HK-2 (cell line): ENCODE measurements around the gene PRRX2.
"Not testable (repeated sequence)": the region's sequence is repeated elsewhere in the genome, so short reads cannot be mapped to it uniquely, and the experiment has no call there.

Experiments used
- DNase-seq: peaks from one replicate; pipeline ENCODE4 v3.0.0-alpha.2; 2018; ENCODE audit not compliant: unreplicated experiment

PRRX2 gene

DNA sequence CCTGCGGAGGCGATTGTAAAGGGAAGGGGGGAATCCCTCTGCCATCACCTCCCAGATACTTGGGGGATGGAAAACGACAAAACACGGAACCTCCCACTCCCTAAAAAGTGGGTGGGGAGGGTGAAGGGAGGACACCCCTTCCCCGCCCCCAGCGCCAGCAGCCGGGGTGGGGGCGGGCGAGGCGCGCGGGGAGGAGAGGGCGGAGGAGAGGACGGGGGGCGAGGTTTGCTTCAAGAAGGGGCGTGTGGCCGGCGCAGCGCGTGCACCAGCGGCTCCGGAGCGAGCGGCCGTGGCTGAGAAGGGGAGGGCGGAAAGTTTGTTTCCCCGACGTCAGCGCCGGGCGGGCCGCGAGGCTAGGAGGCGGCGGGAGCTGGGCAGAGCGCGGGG, at the start of gene PRRX2:
TSS of gene PRRX2 (plus strand) at position 259 of the 387 bp plus-strand sequence. CDS start 221 bp downstream, outside the sequence.
- no peak for DNase-seq

DNA sequence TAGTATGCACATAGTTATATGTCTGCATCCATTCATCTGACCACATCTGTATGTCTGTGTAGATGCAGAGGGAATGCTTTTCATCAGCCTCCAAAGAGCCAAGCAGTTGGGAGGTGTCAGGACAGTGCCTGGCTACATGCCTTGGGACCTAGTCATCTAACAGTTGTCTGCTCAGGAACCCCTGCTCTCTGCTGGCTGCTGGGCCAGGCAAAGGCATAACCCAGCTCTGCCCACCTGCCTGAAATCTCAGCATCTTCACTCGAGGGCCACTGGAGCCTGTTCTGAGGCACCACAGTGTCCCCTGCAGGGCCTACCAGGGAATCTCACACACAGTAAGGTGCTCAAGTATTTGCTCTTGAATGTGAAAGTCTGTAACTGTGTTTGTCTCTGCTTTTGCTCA, 48.3 kb upstream of the PRRX2 start:
- no peak for DNase-seq

DNA sequence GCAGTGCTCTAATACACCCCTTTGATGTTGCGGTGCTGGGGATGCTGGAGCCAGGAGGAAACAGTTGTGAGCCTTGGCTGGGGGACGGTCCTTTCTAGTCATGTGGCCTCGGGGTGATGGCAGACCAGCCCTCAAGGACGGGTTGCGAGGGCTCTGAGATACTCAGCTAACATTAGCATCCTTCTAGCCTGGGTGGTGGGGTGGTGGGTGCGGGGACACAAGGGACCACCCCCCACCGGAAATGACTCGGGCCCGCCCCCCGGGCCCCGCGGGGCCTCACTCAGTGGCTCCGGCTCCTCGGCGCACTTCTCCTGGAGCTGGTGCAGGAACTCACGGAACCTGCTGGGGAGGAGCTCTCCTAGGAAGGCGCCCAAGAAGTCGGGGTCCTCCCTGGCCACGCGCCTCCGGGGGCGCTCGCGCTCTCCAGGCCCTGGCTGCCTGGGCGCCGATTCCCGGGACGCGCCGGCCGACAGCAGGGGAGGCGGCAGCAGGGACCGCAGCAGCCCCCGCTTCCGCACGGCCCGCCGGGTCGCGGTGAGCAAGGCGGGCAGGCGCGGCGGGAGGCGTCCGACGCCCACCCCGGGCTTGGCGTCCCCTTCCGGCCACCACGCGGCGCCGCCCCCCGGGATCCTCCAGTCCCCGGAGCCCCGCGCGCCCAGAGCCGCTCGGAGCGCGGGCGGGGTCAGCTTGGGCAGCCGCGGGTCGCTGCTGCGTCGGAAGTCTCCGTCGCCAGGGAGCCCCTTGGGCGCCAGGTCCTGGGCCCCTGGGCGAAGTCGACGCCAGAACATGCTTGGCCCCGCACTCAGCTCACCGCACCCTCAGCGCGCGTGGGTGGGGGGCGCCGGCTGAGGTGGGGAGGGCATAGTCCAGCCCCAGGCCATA, 45.4 kb upstream of the PRRX2 start:
- DNase-seq: no peak

DNA sequence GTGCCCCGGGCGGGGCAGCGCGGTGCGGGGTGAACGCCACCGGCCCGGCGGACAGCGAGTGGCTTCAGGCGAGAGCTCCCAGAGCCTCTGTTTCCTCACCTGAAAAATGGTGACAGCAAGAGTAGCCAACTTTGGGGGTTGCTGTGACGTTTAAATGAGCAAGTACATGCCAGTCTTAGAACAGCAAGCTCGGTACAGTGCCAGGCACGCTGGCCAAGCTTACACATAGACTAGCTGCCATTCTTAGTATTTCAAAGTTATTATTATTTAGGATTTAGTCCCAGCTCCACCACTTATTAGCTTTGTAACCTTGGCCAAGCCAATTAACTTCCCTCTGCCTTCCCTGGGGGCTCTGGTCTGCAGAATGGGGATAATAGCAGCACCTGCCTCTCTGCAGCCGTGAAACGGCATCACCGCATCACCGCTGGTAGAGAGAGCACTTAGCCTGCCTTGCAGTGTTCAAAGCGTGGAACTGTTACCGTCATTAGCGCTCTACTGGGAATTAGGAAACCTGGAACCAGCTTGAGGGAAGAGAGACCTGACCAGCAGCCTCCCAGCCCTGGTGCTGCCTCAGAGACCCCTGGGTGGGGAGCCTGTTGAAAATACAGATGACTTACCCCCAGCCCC, 44.7 kb upstream of the PRRX2 start, which contains the start of gene C9orf50:
TSS of gene C9orf50 (minus strand) at position 433 of the 627 bp plus-strand sequence. CDS start 527 bp downstream, outside the sequence.
- no peak for DNase-seq

DNA sequence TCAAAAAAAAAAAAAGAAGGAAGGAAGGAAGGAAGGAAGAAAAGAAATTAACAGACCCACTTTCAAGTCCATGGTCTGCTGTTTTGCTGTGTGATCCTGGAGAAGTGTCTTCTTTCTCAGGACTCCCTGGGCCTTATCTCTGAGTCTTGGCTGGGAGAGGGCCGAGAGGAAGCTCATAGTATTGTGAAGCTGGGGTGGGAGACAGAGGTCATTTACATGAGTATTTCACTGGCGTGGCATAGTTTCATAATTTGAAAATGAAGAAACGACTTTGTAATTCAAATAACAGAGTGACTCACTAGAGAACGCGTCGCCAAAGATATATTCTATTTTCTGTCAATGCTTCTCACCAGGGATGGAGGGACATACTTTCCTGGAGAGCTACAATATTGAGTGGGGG, 42.1 kb upstream of the PRRX2 start:
- DNase-seq: no peak

DNA sequence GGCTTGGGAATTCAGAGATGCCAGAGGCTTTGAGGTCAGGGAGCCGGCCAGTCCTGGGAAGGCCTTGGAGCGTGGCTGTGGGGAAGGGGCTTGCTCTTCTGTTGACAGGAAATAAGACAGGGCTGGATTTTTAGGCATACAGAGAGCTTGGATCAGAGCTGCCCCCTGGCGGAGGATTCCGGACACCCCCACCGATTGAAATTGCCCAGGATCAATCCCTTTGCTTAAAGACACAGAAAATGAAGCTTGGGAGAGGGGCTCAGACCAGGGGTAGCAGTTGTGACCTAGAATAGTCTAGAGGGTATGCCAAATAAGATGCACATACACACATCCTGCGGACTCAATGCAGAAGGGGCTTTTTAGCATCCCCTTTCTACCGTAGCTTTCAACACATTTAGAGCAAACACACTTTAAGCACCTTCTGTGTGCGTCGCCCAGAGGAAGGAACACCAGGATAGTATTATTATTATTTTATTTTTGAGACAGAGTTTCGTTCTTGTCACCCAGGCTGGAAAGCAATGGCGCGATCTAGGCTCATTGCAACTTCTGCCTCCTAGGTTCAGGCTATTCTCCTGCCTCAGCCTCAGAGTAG, 41.2 kb upstream of the PRRX2 start:
- DNase-seq: peak; percentile 65

DNA sequence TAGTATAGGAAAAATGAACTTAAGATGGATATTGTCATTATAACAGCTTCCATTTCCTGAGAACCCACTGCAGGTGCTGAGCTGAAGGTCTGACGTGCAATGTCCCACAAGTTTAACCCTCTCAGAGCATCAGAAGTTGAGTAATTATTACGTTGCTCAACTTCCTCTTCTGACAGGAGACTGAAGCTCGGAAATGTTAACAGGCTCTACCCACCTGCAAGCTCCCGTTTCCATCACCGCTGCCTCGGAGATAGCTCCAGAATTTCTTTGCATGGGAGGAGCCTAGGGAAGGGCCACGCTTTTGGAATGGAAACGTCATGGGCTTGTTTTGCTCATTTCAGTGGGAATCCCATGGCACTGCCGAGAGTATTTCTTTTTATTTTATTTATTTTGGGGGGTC, 40.5 kb upstream of the PRRX2 start:
- DNase-seq: no peak

DNA sequence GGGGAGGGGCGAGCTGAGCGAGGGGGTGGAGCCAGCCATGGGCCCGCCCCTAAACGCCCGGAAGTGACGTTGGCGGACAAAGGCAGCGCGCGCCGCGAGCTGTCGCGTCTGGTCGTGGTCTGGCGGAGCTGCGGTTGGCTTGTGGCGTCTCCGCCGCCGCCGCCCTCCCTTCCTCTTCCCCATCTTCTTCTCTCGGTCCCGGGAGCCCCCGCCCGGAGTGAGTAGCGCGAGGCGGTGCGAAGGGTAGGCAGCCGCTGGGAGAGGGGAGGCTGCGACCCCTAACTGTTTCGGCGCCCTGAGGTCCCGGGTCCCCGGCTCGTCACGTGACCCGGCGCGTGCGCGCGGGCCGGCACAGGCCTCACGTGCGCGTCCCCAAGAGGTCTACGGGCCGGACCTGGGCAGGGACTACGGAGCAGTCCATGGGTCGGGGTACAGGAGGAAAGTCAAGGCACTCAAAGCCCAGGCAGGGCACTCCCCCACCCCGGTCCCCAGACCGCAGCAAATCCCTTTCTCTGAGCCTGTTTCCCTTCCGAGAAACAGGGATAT, 39.3 kb upstream of the PRRX2 start, which contains the start of gene NTMT1:
TSS of gene NTMT1 (plus strand) at position 85 of the 546 bp plus-strand sequence. CDS start 6,541 bp downstream, outside the sequence.
- DNase-seq: peak; percentile 87

DNA sequence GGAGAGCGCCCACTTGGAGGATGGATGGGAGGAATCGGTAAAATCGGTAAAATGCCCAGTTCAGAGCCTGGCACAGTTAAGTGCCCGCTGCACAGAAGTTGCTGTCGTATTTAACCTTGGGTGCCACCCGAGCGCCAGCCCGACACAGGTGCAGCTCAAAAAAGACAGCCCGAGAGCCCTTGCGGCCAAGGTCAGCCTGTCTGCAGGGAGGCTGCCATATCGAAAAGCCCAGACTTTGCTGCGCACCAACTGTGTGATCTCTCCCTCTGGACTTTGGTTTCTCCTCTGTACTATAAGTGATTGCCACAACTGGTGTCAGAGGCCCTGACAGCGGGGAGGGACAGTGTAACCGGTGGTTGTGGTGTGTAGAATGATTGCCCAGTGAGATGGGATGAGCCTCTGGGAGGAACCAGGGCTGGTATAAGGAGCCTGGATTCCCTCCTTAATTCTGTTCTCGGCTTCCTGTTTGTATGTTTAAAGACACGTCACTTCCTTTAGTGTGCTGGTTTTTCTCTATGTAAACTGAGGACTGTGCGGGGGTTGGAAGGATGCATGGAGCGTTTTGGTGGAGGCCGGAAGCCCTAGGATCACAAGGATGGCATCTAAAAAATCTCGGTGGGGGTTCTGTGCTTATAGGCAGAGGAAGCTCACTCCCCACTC, 38.7 kb upstream of the PRRX2 start:
- peak; percentile 60 for DNase-seq

DNA sequence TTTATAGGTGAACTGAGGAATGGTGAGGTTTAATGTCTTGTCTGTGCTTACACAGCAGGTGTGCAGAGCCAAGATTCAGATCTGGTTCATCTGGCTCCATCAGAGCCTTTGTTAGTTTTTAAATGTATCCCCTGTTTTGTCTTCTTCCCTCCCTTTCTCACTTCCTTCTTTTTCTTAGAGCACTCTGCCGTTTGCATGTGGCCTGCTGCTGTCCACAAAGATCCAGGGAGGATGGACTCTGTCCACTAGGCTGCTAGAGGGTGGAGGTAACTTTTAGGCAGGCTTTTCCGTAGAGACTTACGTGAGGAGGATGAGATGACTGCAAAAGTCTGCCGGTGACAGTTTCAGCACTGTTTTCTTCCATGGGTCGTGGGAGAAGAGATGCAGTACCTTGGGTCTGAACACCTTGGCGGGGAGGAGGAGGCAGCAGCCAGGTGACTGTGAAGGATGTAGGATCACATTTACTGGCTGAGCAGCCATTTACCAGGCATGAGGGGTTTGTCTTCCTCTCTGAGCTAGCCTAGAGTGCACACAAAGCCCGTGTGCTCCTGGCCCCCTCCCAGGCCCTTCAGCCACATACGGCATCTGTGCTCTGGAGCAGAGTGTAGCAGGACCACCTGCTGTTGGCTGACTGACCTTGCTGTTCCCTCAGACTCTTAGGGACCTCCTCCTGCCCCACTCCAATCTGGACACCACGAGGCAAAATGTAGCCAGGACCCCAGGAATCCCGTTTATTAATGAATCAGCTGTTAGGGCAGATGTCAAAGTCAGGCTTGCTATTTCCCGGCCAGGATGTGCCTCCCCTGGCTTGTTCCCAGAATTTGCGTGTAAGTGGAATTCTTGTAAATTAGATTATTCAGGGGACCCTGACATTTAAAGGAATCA, 37.6 kb upstream of the PRRX2 start:
- no peak for DNase-seq

DNA sequence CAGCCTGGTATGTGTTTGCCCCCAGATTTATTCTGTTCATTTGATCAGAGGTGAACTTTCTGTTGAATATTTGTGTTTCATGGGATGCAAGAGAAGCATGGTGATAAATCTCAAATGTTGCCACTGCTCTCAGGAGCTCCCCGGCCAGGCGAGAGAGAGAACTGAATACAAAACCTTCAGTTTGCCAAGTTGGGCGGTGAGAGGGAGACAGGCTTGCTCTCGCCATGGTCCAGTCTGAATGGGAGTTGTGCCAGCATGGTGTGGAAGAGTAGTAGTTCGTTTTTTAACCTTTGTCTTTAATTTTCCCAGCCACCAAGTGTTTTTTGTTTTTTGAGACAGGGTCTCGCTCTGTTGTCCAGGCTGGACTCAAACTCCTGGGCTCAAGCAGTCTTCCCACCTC, 36.7 kb upstream of the PRRX2 start:
- no peak for DNase-seq

DNA sequence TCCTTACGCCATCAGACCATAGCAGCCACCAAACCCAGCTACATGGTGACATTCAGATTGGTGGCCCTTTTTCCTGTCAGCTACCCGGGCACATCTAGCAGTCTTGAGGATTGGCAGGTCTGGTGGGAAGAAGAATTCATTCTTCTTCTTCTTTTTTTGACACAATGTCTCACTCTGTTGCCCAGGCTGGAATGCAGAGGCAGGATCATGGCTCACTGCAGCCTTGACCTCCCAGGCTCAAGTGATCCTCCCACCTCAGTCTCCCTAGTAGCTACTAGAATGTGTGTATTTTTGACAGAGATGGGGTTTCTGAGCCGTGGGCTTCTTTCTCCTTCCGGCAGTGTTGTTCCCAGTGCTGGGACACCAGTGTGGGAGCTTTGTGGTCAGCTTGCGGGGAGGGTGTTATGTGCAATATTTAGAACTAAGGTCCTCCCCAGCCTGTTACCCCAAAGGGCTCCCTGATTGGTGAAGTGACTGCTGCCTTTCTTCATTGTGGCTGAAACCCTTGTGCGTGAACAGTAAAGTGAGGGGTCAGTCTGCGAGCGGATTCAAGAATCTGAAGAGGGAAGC, 36.1 kb upstream of the PRRX2 start:
- no peak for DNase-seq

DNA sequence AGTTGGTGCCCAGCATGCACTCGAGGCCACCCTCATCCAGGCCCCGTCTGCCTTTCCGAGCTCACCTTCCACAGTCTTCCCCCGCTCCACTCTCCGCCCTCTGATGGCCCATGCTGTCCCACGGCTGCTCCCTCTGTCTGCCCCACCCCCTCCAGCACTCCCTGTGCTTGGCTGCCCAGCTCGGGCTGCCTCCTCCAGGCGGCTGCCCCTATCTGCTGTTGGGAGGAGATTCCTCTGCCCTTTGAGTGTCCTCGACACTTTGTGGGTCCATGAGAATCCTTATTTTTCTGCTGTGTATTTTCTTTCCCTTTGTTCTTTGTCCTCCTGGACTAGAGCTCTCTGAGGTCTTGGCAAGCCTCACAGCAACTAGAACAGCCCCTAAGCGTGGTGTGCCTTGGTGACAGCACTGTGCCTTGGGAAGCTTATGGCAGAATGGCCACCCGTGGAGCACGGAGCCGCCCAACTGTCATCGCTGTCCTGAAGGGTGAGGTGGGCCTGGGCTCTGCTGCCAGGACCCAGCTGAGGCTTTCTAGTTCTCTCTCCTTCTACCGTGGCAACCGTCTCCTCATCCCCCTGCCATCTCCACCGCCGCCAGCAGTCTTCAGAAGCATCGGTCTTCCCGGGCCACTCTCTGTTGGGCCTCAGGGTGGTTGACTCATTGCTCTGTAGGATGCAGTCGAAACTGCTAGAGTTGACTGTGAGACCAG, 34.3 kb upstream of the PRRX2 start:
- no peak for DNase-seq

DNA sequence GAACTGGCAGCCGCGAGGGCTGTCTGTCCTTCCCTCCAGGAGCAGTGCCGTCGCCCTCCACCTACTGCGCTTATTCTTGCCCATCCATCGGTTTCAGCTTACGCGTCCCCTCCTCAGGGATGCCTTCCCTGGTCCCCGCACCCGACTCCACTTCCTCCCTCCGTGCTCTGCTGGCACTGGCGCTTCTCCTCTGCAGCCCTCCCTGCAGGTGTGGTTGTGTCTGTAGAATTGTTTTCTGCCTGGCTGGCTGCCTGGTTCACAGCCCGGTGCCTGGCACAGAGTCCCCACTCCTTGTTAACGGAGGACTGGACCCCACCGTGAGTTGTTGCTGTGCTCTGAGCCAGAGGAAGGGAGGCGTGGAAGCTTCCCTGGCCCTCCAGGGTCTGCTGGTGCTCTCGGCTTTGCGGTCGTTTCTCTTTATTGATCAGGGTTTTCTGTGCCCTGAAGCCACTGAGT, 33.7 kb upstream of the PRRX2 start:
- no peak for DNase-seq

DNA sequence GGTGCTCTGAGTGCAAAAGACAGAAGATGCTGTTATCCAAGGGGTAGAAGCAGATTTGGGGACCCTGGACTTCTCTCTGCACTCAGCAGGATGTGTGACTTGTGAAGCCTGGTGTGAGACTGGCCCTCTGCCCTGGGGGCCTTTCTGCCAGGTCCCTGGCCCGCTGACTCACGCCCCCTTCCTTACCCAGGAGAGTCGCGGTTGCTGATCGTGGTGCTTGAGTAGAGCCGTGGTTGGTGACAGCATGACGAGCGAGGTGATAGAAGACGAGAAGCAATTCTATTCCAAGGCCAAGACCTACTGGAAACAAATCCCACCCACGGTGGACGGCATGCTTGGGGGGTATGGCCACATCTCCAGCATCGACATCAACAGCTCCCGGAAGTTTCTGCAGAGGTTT, 33.0 kb upstream of the PRRX2 start:
- peak; percentile 51 for DNase-seq

DNA sequence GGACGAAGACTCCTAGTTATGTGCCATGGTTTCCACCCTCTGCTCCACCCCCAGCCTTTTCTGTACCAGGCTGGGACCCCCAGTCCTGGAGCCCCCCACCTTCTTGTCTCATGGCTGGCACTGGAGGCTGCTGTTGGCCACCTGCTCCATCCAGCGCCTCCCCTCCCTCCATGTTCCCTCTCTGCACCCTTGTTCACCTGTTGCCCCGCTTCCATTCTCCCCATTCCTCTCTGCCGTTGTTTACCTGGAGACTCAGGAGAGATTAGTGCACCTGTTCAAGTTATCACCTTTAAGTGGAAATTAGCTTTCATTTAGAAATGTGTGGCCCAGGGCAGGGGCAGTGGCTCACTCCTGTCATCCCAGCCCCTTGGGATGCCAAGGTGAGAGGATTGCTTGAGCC, 32.2 kb upstream of the PRRX2 start:
- DNase-seq: no peak

DNA sequence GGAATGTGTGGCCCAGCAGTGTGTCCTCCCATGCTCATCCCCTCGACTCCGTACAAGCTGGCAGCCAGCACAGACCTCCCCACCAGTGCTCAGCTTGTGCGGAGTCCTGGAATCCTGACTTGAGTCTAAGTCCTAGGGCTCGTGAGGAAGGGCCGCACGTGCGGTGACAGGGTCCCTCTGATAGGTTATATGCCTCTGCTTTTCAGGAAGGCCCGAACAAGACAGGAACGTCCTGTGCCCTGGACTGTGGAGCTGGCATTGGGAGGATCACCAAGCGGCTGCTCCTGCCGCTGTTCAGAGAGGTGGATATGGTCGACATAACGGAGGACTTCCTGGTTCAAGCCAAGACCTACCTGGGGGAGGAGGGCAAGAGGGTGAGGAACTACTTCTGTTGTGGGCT, 31.6 kb upstream of the PRRX2 start:
- no peak for DNase-seq

DNA sequence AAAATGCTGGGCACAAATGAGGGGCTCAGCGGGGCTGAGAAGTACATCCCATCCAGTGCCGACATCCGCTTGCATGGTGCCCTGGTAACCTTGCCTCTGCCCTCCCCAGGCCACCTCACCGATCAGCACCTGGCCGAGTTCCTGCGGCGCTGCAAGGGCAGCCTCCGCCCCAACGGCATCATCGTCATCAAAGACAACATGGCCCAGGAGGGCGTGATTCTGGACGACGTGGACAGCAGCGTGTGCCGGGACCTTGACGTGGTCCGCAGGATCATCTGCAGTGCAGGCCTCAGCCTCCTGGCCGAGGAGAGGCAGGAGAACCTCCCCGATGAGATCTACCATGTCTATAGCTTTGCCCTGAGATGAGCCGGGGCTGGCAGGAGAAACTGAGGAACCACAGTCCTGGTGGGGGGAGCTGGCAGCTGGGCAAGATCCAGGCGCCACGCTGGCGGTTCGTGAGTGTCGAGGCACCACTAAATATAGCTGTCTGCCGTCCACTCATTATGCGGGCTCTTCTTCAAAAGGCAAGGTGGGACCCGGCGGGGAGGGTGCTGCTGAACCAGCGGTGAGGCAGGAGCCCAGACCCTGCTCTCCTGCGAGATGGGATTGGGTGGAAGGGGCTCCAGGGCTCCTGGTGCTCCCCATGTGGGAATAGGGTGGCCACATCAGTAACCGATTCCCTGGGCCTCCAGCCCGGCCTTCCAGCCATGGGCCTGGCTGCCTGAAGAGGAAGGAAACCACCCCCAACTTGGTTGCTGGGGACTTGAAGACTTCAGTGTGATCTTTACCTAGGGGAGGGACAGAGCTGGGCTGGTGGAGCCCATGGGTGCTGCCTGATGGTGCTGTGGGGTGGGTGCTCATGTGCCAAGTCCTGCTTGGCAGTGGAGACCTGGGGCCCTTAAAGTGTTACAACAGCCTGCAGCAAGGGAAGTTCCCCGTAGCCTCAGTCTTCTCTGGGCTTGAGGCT, 30.1 kb upstream of the PRRX2 start:
- DNase-seq: no peak

DNA sequence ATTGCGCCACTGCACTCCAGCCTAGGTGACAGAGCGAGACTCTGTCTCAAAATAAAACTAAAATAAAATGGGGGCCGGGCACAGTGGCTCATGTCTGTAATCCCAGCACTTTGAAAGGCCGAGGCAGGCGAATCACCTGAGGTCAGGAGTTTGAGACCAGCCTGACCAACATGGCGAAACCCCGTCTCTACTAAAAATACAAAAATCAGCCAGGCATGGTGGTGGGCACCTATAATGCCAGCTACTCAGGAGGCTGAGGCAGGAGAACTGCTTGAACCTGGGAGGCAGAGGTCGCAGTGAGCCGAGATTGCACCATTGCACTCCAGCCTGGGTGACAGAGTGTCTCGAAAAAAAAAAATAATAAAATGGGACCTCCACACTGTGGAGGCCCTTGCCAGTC, 29.1 kb upstream of the PRRX2 start:
- DNase-seq: not testable (repeated sequence)
